B cell (primary cell): Measurements from ENCODE around the gene SPOCK3. TPM values are rescaled to one million over a fixed set of nuclear protein-coding genes. Genes with fewer than 3 reads are reported as not detected.

ENCODE experiments used
- ATAC-seq: fragments of 200-7000 bp; cut with Tn5 transposase; one replicate; pipeline ENCODE4 v1.10.0; 2021; ENCODE audit warnings: low read depth, mild to moderate bottlenecking, moderate number of reproducible peaks, moderate library complexity
- CTCF ChIA-PET: fragments of 350-600 bp; sonication (Branson Sonifier 250); formaldehyde crosslinking; loops from one replicate; lab custom pipeline; 2021; ENCODE audit warnings: antibody characterized with exemption, inconsistent platforms; lab: Charles Lee
- POLR2A ChIA-PET: fragments of 350-600 bp; sonication (Branson Sonifier 250); formaldehyde crosslinking; loops from one replicate; lab custom pipeline; 2021; ENCODE audit warnings: antibody characterized with exemption; lab: Charles Lee
- DNase-seq: peaks from one replicate; pipeline ENCODE4 v3.0.0; 2013
- H2AFZ ChIP-seq: 2 replicates; pipeline ENCODE4 v1.6.1; 2012; ENCODE audit warnings: mild to moderate bottlenecking, low read depth, low read length; ENCODE audit not compliant: insufficient read depth, poor library complexity, severe bottlenecking
- H3K27ac ChIP-seq, 2 donors: 1 replicate in 1 of 2; 2 replicates in 1 of 2; pipeline ENCODE4 v1.5.1; 2012 to 2013; ENCODE audit warnings: low read length in 2 of 2, mild to moderate bottlenecking in 2 of 2, moderate library complexity in 1 of 2
- H3K27me3 ChIP-seq, 4 experiments: fragments of 200-600 bp in 1 of 4; sonication (generic) in 1 of 4; replicated peaks in 1 of 4; 1 replicate in 2 of 4; 2 replicates in 2 of 4; pipeline versions ENCODE4 v1.6.1 to v1.7.0; 2013 to 2016; ENCODE audit warnings: low read length in 3 of 4, mild to moderate bottlenecking in 2 of 4, mixed read lengths in 1 of 4, moderate library complexity in 1 of 4; ENCODE audit not compliant: insufficient read depth in 4 of 4, control insufficient read depth in 3 of 4; ENCODE audit errors: control extremely low read depth in 1 of 4
- H3K36me3 ChIP-seq, 2 experiments: replicated peaks in 1 of 2; 1 replicate in 1 of 2; 2 replicates in 1 of 2; pipeline versions ENCODE4 v1.6.1 to v1.7.1; 2013; ENCODE audit warnings: low read length in 1 of 2; ENCODE audit not compliant: insufficient read depth in 2 of 2, control insufficient read depth in 1 of 2; ENCODE audit errors: control extremely low read depth in 1 of 2, extremely low read depth in 1 of 2
- H3K4me1 ChIP-seq, 2 donors: fragments of 200-600 bp in 1 of 2; sonication (generic) in 1 of 2; 1 replicate in 1 of 2; 2 replicates in 1 of 2; pipeline versions ENCODE4 v1.5.1 to v1.6.1; 2013 to 2017; ENCODE audit warnings: low read length in 2 of 2; ENCODE audit not compliant: control insufficient read depth in 2 of 2, insufficient read depth in 2 of 2
- H3K4me2 ChIP-seq: replicated peaks from 2 replicates; pipeline ENCODE3; 2012; ENCODE audit warnings: mild to moderate bottlenecking, low read depth, low read length; ENCODE audit not compliant: poor library complexity, severe bottlenecking
- H3K4me3 ChIP-seq, 5 experiments: fragments of 200-600 bp in 1 of 5; sonication (generic) in 1 of 5; 1 replicate in 3 of 5; 2 replicates in 2 of 5; pipeline versions ENCODE4 v1.5.1 to v1.7.0; 2011 to 2016; ENCODE audit warnings: low read length in 4 of 5, mild to moderate bottlenecking in 4 of 5, low read depth in 2 of 5, control low read depth in 1 of 5, moderate library complexity in 1 of 5; ENCODE audit not compliant: insufficient read depth in 1 of 5; ENCODE audit errors: control extremely low read depth in 1 of 5, extremely low read depth in 1 of 5
- H3K79me2 ChIP-seq: fragments of 200-600 bp; sonication (generic); one replicate; pipeline ENCODE4 v1.6.0; 2016; ENCODE audit warnings: low read length; ENCODE audit not compliant: control insufficient read depth, insufficient read depth
- H3K9ac ChIP-seq: fragments of 200-600 bp; sonication (generic); 2 replicates; pipeline ENCODE4 v1.6.1; 2017; ENCODE audit warnings: mild to moderate bottlenecking, low read length, moderate library complexity
- H3K9me3 ChIP-seq, 3 donors: one replicate each; pipeline versions ENCODE4 v1.6.1 to v1.7.1; 2013; ENCODE audit warnings: low read length in 2 of 3; ENCODE audit not compliant: control insufficient read depth in 2 of 3, insufficient read depth in 1 of 3; ENCODE audit errors: control extremely low read depth in 1 of 3
- H4K20me1 ChIP-seq: 2 replicates; pipeline ENCODE4 v1.6.0; 2012; ENCODE audit warnings: mild to moderate bottlenecking, low read length; ENCODE audit not compliant: insufficient read depth, control insufficient read depth, poor library complexity, severe bottlenecking
- H3K27ac Mint-ChIP-seq: one replicate; pipeline ENCODE4 v1.8.0; 2021; ENCODE audit warnings: mixed read lengths
- H3K27me3 Mint-ChIP-seq: one replicate; pipeline ENCODE4 v1.8.0; 2021; ENCODE audit warnings: mixed read lengths
- H3K4me1 Mint-ChIP-seq: one replicate; pipeline ENCODE4 v1.8.0; 2021; ENCODE audit warnings: mixed read lengths
- H3K4me3 Mint-ChIP-seq: one replicate; pipeline ENCODE4 v1.8.0; 2021; ENCODE audit warnings: mixed read lengths
- H3K9me3 Mint-ChIP-seq: one replicate; pipeline ENCODE4 v1.8.0; 2022; ENCODE audit warnings: mixed read lengths; ENCODE audit not compliant: insufficient read depth
- EZH2 ChIP-seq: IDR thresholded peaks from 2 replicates; pipeline ENCODE4 v1.6.1; 2012; ENCODE audit warnings: borderline replicate concordance, low read depth, mild to moderate bottlenecking, moderate library complexity, low read length; ENCODE audit not compliant: insufficient read depth, poor library complexity, severe bottlenecking
- WGBS: methylation state at CpG from one replicate; pipeline ENCODE4 v1.1.5; 2013; ENCODE audit warnings: missing lambda C conversion rate; ENCODE audit not compliant: insufficient coverage; 5-methylcytosine and 5-hydroxymethylcytosine counted together
- intact Hi-C: fragments of 100-400 bp; cut with micrococcal nuclease; formaldehyde crosslinking; loops from one replicate; pipeline ENCODE4 v1.10.0; 2022
- polyA plus RNA-seq: library from polyadenylated mRNA; depleted of rRNA; stranded (reverse); fragments of >200 nt; gene quantifications from 2 replicates; pipeline ENCODE4 v1.2.3, GENCODE V29; 2012
- total RNA-seq, 2 donors: library from RNA; stranded (reverse); fragments of 120-200 nt in 1 of 2; gene quantifications; 1 replicate in 1 of 2; 2 replicates in 1 of 2; pipeline versions ENCODE4 v1.2.3 to v1.2.4, GENCODE V29; 2013 to 2022
- TF ChIP-seq, protein P1 (sequence below): fragments of 200-600 bp; IDR thresholded peaks from one replicate; pipeline ENCODE4 v1.8.0; 2022; ENCODE audit warnings: antibody characterized with exemption, mild to moderate bottlenecking

SPOCK3 gene
- total and polyA plus RNA-seq, 2 donors (not counting 1 experiment from before 2014, with no cell fraction given) = not detected

DNA sequence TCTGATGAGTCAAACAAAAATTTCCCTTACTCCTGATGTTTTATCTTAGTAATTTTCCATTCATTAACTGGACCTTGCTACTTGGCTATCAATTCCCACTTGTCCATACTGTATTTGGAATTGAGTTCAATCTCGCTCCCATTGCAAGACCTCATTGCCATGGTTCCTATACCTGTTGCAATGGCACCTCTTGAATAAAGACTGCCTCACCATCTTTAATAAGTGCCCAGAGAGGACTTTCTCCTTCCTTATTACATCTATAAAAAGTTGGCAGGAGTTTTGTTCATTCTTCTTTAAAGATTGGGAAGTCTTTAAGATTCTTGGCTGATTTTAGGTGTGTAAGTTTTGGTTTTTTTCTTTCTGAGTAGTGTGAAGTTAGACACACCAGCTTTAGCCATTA is 397.4 kb downstream of the SPOCK3 start:
- CTCF ChIA-PET = no interaction called here

DNA sequence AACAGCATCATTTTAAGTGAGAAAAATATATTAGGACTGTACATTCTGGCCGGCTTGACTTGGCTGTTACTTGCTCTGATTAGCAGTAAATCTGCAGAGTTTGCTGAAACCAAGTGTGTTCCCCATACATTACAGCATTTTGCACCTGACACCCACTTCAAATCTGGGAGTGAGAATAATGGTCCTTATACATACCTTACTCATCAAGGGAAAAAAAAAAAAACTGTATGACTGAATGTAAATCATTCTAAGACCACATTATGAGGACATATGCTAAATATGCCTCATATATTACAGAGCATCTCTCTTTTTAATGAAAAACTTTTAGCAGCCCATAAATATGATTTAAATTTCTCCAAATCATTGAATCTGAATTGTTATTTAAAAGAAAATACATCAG is 406.7 kb downstream of the SPOCK3 start:
- Mint-ChIP-seq H3K9me3 (peaks cover 2% of the 10 kb centered on the region), H3K4me3 (no peak overlapping the region), H3K4me1 (no peaks in the 10 kb centered on the region), H3K27me3 (no peaks in the 10 kb centered on the region), H3K27ac (no peak overlapping the region)
- H2AFZ ChIP-seq = no peak overlapping the region
- DNase-seq (no peak), ATAC-seq (no peak)
- H3K4me1 ChIP-seq = no peaks in the 10 kb centered on the region
- intact Hi-C loops = no loop called here
- no peaks in the 10 kb centered on the region for H3K27me3 ChIP-seq
- H3K4me2 ChIP-seq = no peak overlapping the region
- H3K9me3 ChIP-seq = no peaks in the 10 kb centered on the region
- H3K27ac ChIP-seq = no peak overlapping the region
- CTCF ChIA-PET = no interaction called here
- H3K4me3 ChIP-seq = no peak overlapping the region
- H3K9ac ChIP-seq = no peak overlapping the region
- no peaks in the 10 kb centered on the region for H3K36me3 ChIP-seq
- H4K20me1 ChIP-seq = no peaks in the 10 kb centered on the region
- TF ChIP-seq, protein P1, sequence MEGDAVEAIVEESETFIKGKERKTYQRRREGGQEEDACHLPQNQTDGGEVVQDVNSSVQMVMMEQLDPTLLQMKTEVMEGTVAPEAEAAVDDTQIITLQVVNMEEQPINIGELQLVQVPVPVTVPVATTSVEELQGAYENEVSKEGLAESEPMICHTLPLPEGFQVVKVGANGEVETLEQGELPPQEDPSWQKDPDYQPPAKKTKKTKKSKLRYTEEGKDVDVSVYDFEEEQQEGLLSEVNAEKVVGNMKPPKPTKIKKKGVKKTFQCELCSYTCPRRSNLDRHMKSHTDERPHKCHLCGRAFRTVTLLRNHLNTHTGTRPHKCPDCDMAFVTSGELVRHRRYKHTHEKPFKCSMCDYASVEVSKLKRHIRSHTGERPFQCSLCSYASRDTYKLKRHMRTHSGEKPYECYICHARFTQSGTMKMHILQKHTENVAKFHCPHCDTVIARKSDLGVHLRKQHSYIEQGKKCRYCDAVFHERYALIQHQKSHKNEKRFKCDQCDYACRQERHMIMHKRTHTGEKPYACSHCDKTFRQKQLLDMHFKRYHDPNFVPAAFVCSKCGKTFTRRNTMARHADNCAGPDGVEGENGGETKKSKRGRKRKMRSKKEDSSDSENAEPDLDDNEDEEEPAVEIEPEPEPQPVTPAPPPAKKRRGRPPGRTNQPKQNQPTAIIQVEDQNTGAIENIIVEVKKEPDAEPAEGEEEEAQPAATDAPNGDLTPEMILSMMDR = no peak
- TF ChIP-seq EZH2 = no peak
- H3K79me2 ChIP-seq = no peaks in the 10 kb centered on the region
- POLR2A ChIA-PET = no interaction called here
- WGBS = no CpG with 5 or more reads among the region's 1 CpG

More for the DNA sequence above, 397.4 kb downstream of the SPOCK3 start:
- peaks cover 6% of the 10 kb centered on the region for H3K9me3 Mint-ChIP-seq
- Histone ChIP-seq H3K27me3 (no peaks in the 10 kb centered on the region), H3K4me3 (no peak overlapping the region), H3K27ac (no peak overlapping the region), H3K79me2 (no peaks in the 10 kb centered on the region), H3K4me1 (no peaks in the 10 kb centered on the region), H3K9ac (no peak overlapping the region), H2AFZ (no peak overlapping the region), H3K4me2 (no peak overlapping the region), H3K9me3 (peaks cover 0 to 8% (median 1%) of the 10 kb centered on the region in 3 donors), H3K36me3 (no peaks in the 10 kb centered on the region), H4K20me1 (no peaks in the 10 kb centered on the region)
- POLR2A ChIA-PET = no interaction called here
- TF ChIP-seq, protein P1 = no peak
- TF ChIP-seq EZH2 = no peak
- no peak for DNase-seq
- H3K27me3 Mint-ChIP-seq = no peaks in the 10 kb centered on the region
- H3K4me1 Mint-ChIP-seq = peaks cover 3% of the 10 kb centered on the region
- H3K27ac Mint-ChIP-seq = no peak overlapping the region
- no peak overlapping the region for H3K4me3 Mint-ChIP-seq
- ATAC-seq = no peak
- intact Hi-C loops = no loop called here
- 100% methylated on average over 1 of the region's 1 CpG for WGBS
